ENCODE data around the gene KRT32.

GRCh38 chr17:41480136-41480535 is 12.9 kb upstream of the KRT32 start:
- TF ChIP-seq CTCF (IDR thresholded peaks at IDR 0.05) (no peak), POLR2AphosphoS5 (IDR thresholded peaks at IDR 0.05; ENCODE audit: low read depth, low read length) (no peak), REST (IDR thresholded peaks at IDR 0.05; ENCODE audit: insufficient read depth in 1 of 2, low read depth in 2 of 2, low read length in 1 of 2) (no peak), TCF7L2 (IDR thresholded peaks at IDR 0.05; ENCODE audit: low read depth, low read length) (no peak), SIN3A (IDR thresholded peaks at IDR 0.05; ENCODE audit: borderline replicate concordance, insufficient read depth, low read depth, low read length) (no peak)

Data from Panc1 (cell line).